Choroid plexus epithelial cell (primary cell): ENCODE data around the gene ICOS.

ENCODE experiments used
- DNase-seq: peaks from one replicate; pipeline ENCODE4 v3.0.0-alpha.2; 2010; ENCODE audit warnings: low read depth
- H3K4me3 ChIP-seq: 2 replicates; pipeline ENCODE4 v1.5.1; 2011; ENCODE audit warnings: low read depth, mild to moderate bottlenecking, control low read depth, low read length, moderate library complexity
- TF ChIP-seq, protein P1 (sequence below): conservative IDR thresholded peaks from 2 replicates; pipeline ENCODE4 v1.5.1; 2011; ENCODE audit warnings: low read depth, mild to moderate bottlenecking, control low read depth, inconsistent platforms, low read length, moderate library complexity

The ICOS gene

DNA sequence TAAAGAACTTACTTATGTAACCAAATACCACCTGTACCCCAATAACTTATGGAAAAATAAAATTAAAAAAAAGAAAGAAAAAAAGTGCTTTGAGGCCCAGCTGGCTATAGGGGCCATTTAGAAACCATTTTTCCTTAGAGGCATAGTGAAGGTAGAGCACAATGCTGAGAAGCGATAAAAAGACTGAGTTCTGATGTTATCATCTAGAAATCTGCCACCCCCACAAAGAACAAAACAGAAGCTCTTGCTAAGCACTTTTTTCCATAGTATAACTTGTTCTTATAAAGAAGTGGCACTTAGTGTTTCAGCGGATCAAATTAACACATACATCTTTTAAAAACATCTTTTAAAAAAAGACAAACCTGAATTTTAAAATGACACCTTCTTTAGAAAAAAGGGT lies 51.4 kb downstream of the ICOS start:
- TF ChIP-seq, protein P1, sequence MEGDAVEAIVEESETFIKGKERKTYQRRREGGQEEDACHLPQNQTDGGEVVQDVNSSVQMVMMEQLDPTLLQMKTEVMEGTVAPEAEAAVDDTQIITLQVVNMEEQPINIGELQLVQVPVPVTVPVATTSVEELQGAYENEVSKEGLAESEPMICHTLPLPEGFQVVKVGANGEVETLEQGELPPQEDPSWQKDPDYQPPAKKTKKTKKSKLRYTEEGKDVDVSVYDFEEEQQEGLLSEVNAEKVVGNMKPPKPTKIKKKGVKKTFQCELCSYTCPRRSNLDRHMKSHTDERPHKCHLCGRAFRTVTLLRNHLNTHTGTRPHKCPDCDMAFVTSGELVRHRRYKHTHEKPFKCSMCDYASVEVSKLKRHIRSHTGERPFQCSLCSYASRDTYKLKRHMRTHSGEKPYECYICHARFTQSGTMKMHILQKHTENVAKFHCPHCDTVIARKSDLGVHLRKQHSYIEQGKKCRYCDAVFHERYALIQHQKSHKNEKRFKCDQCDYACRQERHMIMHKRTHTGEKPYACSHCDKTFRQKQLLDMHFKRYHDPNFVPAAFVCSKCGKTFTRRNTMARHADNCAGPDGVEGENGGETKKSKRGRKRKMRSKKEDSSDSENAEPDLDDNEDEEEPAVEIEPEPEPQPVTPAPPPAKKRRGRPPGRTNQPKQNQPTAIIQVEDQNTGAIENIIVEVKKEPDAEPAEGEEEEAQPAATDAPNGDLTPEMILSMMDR = no peak
- H3K4me3 ChIP-seq = no peak overlapping the region
- no peak for DNase-seq

DNA sequence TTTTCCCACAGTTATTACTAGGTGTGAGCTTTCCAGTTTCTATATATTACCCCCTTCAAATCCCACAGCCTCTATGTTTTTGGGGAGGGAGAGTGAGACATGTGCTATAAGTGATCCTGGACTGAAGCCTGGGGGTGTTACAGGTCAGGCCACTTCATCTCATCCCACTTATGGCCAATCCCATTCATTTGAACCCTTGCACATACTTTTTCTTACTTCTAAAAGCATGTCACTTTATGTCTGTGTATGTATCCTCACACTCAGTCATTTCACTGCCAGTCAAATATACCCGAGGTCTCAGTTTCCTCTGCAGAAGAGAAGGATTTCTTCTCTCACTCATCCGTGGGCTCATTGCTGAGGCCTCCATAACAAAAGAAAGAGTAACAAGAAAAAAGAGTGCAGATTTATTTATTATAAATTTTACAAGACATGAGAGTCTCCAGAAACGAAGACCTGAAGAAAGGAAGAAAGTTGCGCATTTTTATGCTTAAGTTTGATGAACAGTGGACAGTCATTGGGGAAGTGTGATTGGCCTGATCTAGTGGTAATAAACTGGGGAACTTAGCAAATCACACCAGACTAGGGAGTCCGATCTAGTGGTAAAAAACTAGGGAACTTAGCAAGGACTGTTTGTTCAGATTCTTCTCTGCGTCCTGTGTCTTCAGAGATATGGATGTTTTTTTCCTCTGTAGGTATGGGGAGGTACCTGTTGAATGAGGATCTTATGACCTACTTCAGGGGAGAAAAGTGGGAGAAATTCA lies 52.1 kb downstream of the ICOS start:
- TF ChIP-seq, protein P1 = no peak
- no peak for DNase-seq
- no peak overlapping the region for H3K4me3 ChIP-seq

GRCh38 chr2:203989521-203989920 lies 53.0 kb downstream of the ICOS start:
- TF ChIP-seq, protein P1 = no peak
- no peak overlapping the region for H3K4me3 ChIP-seq
- no peak for DNase-seq

DNA sequence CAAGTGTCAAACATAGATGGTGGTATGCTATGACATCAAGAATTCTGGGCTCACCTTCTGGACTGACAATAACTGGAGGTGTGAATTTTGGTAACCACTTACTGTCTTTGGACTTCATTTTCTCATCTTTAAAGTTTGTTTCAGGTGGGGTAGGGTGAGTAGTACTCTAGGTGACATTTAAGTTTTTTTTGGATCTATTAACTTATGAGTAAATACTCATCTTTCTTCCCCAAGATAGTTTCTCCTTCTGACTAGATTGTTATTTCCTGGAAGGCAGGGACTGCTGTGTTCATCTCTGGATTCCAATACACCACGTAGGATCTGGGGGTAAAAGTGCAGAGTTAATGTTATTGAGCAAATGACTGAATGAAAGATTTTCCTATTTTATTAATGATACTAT lies 55.9 kb downstream of the ICOS start:
- no peak for DNase-seq
- H3K4me3 ChIP-seq = no peak overlapping the region
- TF ChIP-seq, protein P1 = no peak

GRCh38 chr2:203993011-203993410 lies 56.4 kb downstream of the ICOS start:
- no peak overlapping the region for H3K4me3 ChIP-seq
- TF ChIP-seq, protein P1 = no peak
- DNase-seq = no peak

GRCh38 chr2:203993560-203993959 lies 57.0 kb downstream of the ICOS start:
- TF ChIP-seq, protein P1 = no peak
- DNase-seq = no peak

DNA sequence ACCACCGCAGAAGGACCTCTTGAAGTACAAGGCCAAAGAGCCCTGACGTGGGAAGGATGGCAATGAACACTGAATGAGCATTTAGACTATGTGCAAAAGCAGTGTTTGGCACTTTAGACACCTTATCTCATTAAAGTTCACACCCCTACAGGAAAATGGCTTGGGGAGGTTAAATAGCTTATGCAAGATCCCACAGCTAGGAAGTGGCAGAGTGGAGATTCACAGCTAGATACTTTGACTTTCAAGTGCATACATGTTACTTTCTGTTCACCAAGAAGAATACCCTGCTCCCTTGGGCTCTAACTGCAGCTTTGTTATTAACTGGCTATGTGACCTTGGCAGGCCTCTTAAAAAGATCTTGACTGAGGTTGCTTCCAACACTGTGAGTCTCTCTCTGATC lies 58.2 kb downstream of the ICOS start:
- TF ChIP-seq, protein P1 = no peak
- DNase-seq = no peak
- H3K4me3 ChIP-seq = no peak overlapping the region

More at GRCh38 chr2:203993560-203993959, 57.0 kb downstream of the ICOS start:
- H3K4me3 ChIP-seq = no peak overlapping the region
